A673 (cell line): ENCODE data around the gene COX6B2.

Source experiments
- EZH2 ChIP-seq: fragments of 200-600 bp; sonication (generic); IDR thresholded peaks from 2 replicates; pipeline ENCODE4 v1.6.1; 2017; ENCODE audit warnings: borderline replicate concordance, low read depth, mild to moderate bottlenecking, mixed read lengths, antibody characterized with exemption, low read length; ENCODE audit not compliant: poor library complexity, severe bottlenecking
- TF ChIP-seq, protein P1 (sequence below): fragments of 300-800, 200-600 bp; sonication (generic); conservative IDR thresholded peaks from 2 replicates; pipeline ENCODE4 v1.5.1; 2017; ENCODE audit warnings: low read depth, mild to moderate bottlenecking, antibody characterized with exemption, low read length, moderate library complexity, mixed read lengths

DNA sequence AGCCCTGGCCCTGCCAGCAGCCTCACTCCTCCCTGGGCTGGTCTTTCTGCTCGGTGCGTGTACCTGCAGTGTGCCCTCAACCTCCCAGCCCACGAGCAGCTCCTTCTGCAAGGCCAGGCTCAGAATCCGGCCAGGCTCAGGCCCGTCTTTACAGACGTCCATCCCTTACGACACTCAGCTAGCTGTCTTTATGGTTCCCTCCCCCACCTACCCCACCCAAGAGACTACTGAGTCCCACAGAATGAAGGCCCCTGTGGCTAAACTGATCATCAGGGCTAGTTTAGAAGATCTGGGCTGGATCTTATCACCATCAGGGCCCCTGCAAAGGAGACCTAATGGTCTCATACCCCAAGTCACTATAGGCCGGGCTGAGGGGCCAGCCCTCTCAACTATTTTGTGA is 40.1 kb downstream of the COX6B2 start:
- no peak for TF ChIP-seq EZH2
- TF ChIP-seq, protein P1, sequence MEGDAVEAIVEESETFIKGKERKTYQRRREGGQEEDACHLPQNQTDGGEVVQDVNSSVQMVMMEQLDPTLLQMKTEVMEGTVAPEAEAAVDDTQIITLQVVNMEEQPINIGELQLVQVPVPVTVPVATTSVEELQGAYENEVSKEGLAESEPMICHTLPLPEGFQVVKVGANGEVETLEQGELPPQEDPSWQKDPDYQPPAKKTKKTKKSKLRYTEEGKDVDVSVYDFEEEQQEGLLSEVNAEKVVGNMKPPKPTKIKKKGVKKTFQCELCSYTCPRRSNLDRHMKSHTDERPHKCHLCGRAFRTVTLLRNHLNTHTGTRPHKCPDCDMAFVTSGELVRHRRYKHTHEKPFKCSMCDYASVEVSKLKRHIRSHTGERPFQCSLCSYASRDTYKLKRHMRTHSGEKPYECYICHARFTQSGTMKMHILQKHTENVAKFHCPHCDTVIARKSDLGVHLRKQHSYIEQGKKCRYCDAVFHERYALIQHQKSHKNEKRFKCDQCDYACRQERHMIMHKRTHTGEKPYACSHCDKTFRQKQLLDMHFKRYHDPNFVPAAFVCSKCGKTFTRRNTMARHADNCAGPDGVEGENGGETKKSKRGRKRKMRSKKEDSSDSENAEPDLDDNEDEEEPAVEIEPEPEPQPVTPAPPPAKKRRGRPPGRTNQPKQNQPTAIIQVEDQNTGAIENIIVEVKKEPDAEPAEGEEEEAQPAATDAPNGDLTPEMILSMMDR = no peak
